ENCODE results near the gene FRY.

FRY gene

GRCh38 chr13:32178763-32179162, 147.2 kb downstream of the FRY start:
- DNase-seq = no peak

GRCh38 chr13:32179708-32180107, 148.1 kb downstream of the FRY start:
- DNase-seq = no peak

GRCh38 chr13:32187651-32188050, 156.1 kb downstream of the FRY start:
- DNase-seq = no peak

- DNase-seq = no peak
These were observed 160.0 kb downstream of the FRY start for GRCh38 chr13:32191452-32191998.

- DNase-seq = no peak
These were observed 164.1 kb downstream of the FRY start for GRCh38 chr13:32195713-32196112.

GRCh38 chr13:32199168-32199567, 167.6 kb downstream of the FRY start:
- DNase-seq = no peak

- no peak for DNase-seq
These were observed 169.2 kb downstream of the FRY start for GRCh38 chr13:32200741-32201140.

GRCh38 chr13:32201809-32202208, 170.2 kb downstream of the FRY start:
- DNase-seq = no peak

GRCh38 chr13:32202268-32202667, 170.7 kb downstream of the FRY start:
- no peak for DNase-seq

- no peak for DNase-seq
These were observed 171.6 kb downstream of the FRY start for GRCh38 chr13:32203221-32203620.

- DNase-seq = no peak
These were observed 172.2 kb downstream of the FRY start for GRCh38 chr13:32203736-32204135.

- DNase-seq = no peak
These were observed 174.0 kb downstream of the FRY start for GRCh38 chr13:32205431-32206096.

GRCh38 chr13:32206097-32206740, 174.6 kb downstream of the FRY start:
- no peak for DNase-seq

GRCh38 chr13:32208860-32209259, 177.3 kb downstream of the FRY start:
- DNase-seq = no peak

GRCh38 chr13:32209652-32210051, 178.1 kb downstream of the FRY start:
- no peak for DNase-seq

- DNase-seq = no peak
These were observed 178.5 kb downstream of the FRY start for GRCh38 chr13:32210101-32210500.

GRCh38 chr13:32211813-32212212, 180.2 kb downstream of the FRY start:
- no peak for DNase-seq

- DNase-seq = no peak
These were observed 180.8 kb downstream of the FRY start for GRCh38 chr13:32212421-32212820.

- no peak for DNase-seq
These were observed 182.1 kb downstream of the FRY start for GRCh38 chr13:32213626-32214025.

GRCh38 chr13:32214071-32214470, 182.5 kb downstream of the FRY start:
- DNase-seq = no peak

- DNase-seq = no peak
These were observed 184.7 kb downstream of the FRY start for GRCh38 chr13:32216281-32216680.

- DNase-seq = no peak
These were observed 190.6 kb downstream of the FRY start for GRCh38 chr13:32222046-32222676.

- no peak for DNase-seq
These were observed 193.3 kb downstream of the FRY start for GRCh38 chr13:32224916-32225315.

- DNase-seq = no peak
These were observed 193.9 kb downstream of the FRY start for GRCh38 chr13:32225481-32225931.

Measured in COR-L47 (cell line).